ENCODE results near the gene CAMSAP1.

GRCh38 chr9:135827866-135828580, 79.3 kb downstream of the CAMSAP1 start:
- no peak for TF ChIP-seq CTCF (IDR thresholded peaks at IDR 0.05; ENCODE audit: low read length)
- no peak for TF ChIP-seq EZH2 (IDR thresholded peaks at IDR 0.05; ENCODE audit: borderline replicate concordance, low read length)
